Activated T-cell treated with anti-CD3 and anti-CD28 coated beads for 4 hours (primary cell): ENCODE data around the gene EML2.
"Not testable (repeated sequence)": the region's sequence is repeated elsewhere in the genome, so short reads cannot be mapped to it uniquely, and the experiment has no call there.

Source experiments
- DNase-seq: peaks from one replicate; pipeline ENCODE4 v3.0.0-alpha.2; 2020

EML2 gene

GRCh38 chr19:45650722-45651121 is 11.5 kb upstream of the EML2 start:
- DNase-seq, result no peak

GRCh38 chr19:45646345-45646698 is 7.1 kb upstream of the EML2 start:
- no peak for DNase-seq

GRCh38 chr19:45645631-45646344 is 6.6 kb upstream of the EML2 start:
- DNase-seq, result peak; percentile 61

GRCh38 chr19:45645068-45645630 is 6.0 kb upstream of the EML2 start:
- no peak for DNase-seq

- no peak for DNase-seq
These were observed 5.0 kb upstream of the EML2 start for GRCh38 chr19:45643927-45644771.

GRCh38 chr19:45643024-45643926 is 4.1 kb upstream of the EML2 start:
- peak; percentile 90 for DNase-seq

- DNase-seq, result peak; percentile 47
These were observed 2.3 kb upstream of the EML2 start for GRCh38 chr19:45641274-45642105.

- no peak for DNase-seq
These were observed 1.7 kb upstream of the EML2 start for GRCh38 chr19:45640849-45641273.

- no peak for DNase-seq
These were observed 1.1 kb downstream of the EML2 start for GRCh38 chr19:45637890-45638667.

- DNase-seq, result no peak
These were observed 2.3 kb downstream of the EML2 start for GRCh38 chr19:45636902-45637301.

GRCh38 chr19:45636275-45636674 is 2.9 kb downstream of the EML2 start:
- DNase-seq, result no peak

GRCh38 chr19:45632468-45633196 is 6.6 kb downstream of the EML2 start:
- DNase-seq, result peak; percentile 23

- DNase-seq, result no peak
These were observed 8.7 kb downstream of the EML2 start for GRCh38 chr19:45630463-45630862.

- no peak for DNase-seq
These were observed 9.5 kb downstream of the EML2 start for GRCh38 chr19:45629704-45630103.

- not testable (repeated sequence) for DNase-seq
These were observed 11.0 kb downstream of the EML2 start for GRCh38 chr19:45628219-45628618.

- no peak for DNase-seq
These were observed 15.2 kb downstream of the EML2 start for GRCh38 chr19:45623984-45624383.

- DNase-seq, result no peak
These were observed 17.2 kb downstream of the EML2 start for GRCh38 chr19:45621976-45622503.

- no peak for DNase-seq
These were observed 17.8 kb downstream of the EML2 start for GRCh38 chr19:45621389-45621788.

- no peak for DNase-seq
These were observed 22.5 kb downstream of the EML2 start for GRCh38 chr19:45616704-45617017.
